Epithelial cell of proximal tubule (primary cell): Measurements from ENCODE around the gene EBI3. TPM values are rescaled to one million over a fixed set of nuclear protein-coding genes. Genes with fewer than 3 reads are reported as not detected.
"Not testable (repeated sequence)": the region's sequence is repeated elsewhere in the genome, so short reads cannot be mapped to it uniquely, and the experiment has no call there.

Experiments used
- DNase-seq: peaks from one replicate; pipeline ENCODE4 v3.0.0-alpha.2; 2011; ENCODE audit warnings: low read depth
- H3K4me3 ChIP-seq: 2 replicates; pipeline ENCODE4 v1.5.1; 2011; ENCODE audit warnings: low read depth, mild to moderate bottlenecking, low read length
- total RNA-seq: library from RNA; depleted of rRNA; stranded (reverse); fragments of >200 nt; gene quantifications from 2 replicates; pipeline ENCODE4 v1.2.3, GENCODE V29; 2015
- TF ChIP-seq, protein P1 (sequence below): conservative IDR thresholded peaks from 2 replicates; pipeline ENCODE4 v1.5.1; 2012; ENCODE audit warnings: low read depth, mild to moderate bottlenecking, low read length

EBI3 gene
- total RNA-seq, 1 donor from 2014 or later: 1.7 TPM

DNA sequence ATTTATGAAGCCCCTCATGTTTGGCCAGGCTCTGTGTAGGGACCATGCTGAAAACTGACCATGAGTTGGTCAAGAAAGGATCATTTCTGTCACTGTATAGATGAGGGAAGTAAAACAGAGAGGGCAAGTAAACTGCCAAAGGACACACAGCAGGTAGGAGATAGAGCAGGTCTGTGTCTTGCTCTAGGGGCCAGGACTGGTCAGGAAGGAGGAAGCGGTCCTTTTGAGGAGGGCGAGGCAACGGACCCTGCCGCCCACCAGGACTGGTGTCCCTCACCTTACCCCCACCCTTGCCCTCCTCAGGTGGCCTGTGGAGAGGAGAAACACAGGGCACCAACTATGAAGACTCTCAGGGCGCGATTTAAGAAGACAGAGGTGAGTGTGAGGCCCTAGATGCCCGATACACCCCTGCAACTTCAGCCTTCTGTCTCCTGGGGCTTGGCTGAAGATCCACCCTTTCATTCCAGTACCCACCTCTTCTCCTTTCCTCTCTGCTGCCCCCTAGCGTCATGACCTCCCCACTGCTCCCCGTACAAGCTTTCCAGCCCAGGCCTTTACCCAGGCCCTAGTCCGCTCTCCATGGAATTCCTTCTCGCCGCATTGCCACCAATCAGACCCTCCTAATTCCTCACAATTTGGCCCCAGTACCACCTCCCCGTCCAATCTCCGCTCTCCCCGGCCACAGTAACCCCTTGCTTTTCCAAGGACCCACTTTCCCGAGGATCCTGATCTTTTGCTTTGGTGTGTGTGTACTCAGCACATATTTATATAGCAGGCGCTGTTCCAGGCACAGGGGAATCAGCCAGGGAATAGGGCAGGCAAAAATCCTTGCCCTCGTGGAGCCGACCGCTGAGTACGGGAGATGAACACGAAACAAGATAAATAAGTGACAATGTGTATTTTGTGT lies 43.0 kb upstream of the EBI3 start:
- no peak overlapping the region for H3K4me3 ChIP-seq
- TF ChIP-seq, protein P1, sequence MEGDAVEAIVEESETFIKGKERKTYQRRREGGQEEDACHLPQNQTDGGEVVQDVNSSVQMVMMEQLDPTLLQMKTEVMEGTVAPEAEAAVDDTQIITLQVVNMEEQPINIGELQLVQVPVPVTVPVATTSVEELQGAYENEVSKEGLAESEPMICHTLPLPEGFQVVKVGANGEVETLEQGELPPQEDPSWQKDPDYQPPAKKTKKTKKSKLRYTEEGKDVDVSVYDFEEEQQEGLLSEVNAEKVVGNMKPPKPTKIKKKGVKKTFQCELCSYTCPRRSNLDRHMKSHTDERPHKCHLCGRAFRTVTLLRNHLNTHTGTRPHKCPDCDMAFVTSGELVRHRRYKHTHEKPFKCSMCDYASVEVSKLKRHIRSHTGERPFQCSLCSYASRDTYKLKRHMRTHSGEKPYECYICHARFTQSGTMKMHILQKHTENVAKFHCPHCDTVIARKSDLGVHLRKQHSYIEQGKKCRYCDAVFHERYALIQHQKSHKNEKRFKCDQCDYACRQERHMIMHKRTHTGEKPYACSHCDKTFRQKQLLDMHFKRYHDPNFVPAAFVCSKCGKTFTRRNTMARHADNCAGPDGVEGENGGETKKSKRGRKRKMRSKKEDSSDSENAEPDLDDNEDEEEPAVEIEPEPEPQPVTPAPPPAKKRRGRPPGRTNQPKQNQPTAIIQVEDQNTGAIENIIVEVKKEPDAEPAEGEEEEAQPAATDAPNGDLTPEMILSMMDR: peak; percentile 95
- DNase-seq: no peak

DNA sequence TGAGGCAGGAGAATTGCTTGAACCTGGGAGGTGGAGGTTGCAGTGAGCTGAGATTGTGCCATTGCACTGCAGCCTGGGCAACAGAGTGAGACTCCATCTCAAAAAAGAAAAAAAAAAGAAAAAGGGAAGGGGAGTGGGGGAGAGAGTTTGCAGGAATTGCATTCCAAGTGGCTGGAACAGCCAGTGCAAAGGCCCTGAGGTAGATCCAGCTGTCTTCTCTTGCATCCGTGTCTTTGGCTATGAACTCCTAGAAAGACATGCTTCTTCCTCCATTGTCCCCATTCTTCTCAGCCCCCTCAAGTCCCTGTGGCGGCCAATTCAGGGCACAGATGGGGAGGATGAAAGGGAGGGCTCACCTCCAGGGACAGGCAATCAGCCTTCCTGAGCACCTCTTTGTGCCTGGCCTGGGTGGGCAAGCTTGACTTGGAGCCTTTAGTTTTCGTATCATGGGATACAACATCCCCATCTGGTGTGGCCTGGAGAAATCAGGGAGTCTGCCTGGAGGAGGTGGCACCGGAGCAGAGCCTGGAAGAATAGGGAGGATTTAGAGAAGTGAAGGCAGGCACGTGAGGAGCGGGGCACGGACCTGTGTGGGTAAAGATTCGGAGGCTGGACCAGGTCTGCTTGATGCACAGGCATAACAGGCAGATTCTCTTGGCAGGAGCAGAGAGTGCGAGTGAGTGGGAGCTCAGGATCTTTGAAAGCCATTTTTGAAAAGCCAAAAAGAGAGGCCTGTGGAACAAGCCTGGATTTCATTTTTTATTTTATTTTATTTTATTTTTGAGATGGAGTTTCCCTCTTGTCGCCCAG lies 41.8 kb upstream of the EBI3 start:
- TF ChIP-seq, protein P1: no peak
- no peak for DNase-seq
- no peak overlapping the region for H3K4me3 ChIP-seq

DNA sequence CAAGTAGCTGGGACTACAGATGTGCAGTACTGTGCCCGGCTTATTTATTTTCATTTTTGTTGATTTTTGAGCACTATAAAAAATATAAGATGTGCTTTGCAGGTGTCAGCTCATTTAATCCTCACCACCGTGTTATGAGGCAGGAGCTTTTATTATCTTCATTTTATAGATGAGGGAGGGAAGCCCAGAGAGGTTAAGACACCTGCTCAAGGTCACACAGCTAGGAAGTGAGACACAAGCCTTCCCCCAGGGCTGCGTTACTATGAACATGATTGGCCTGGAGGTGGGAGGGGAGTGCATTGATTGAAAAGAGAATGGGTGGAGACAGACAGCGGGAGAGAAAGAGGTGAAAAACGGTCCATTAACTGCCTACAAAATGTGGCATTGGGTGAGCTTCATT lies 39.7 kb upstream of the EBI3 start:
- TF ChIP-seq, protein P1: no peak
- no peak overlapping the region for H3K4me3 ChIP-seq
- DNase-seq: no peak

DNA sequence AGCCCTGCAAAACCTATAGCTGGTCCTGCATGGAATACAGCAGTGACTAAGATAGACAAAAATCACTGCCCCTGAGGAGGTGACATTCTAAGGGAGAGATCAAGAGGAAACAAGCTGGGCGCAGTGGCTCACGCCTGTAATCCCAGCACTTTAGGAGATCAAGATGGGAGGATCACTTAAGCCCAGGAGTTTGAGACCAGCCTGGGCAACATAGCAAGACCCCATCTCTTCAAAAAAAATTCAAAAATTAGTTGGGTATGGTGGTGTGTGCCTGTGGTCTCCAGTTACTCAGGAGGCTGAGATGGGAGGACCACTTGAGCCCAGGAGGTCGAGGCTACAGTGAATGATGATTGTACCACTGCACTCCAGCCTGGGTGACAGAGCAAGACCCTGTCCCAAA lies 36.8 kb upstream of the EBI3 start:
- not testable (repeated sequence) for DNase-seq, H3K4me3 ChIP-seq

DNA sequence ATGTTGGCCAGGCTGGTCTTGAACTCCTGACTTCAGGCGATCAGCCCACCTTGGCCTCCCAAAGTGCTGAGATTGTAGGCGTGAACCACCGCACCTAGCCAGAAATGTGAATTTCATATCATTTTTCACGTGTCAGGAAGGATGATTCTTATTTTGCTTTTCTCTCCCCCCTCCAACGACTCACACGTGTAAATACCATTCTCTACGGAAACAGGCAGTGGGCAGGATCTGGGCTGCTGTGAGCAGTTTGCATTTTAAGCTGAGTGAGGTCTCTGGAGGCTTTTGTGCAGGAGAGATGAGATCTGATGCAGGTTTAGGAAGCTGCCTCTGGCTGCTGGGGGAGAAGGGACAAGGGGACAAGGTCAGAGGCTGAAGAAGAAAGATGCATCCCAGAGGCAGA lies 35.0 kb upstream of the EBI3 start:
- TF ChIP-seq, protein P1: no peak
- H3K4me3 ChIP-seq: no peak overlapping the region
- no peak for DNase-seq

DNA sequence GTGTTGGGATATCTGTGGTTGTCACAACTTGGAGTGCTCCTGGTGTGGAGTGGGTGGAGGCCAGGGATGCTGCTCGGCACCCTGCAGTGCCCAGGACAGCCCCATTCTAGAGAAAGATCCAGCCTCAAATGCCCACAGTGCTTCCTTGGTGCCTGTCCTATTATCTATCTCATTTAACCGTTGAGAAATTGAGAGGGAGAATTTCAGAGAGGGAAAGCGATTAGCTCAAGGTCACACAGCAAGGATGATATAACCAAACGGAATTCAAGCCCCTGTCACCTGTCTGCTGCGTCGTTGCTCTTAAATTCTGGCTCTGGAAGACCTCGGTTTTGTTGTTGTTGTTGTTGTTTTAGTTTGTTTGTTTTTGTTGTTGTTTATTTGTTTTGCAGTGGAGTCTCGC lies 33.3 kb upstream of the EBI3 start:
- no peak overlapping the region for H3K4me3 ChIP-seq
- DNase-seq: no peak
- TF ChIP-seq, protein P1: no peak

DNA sequence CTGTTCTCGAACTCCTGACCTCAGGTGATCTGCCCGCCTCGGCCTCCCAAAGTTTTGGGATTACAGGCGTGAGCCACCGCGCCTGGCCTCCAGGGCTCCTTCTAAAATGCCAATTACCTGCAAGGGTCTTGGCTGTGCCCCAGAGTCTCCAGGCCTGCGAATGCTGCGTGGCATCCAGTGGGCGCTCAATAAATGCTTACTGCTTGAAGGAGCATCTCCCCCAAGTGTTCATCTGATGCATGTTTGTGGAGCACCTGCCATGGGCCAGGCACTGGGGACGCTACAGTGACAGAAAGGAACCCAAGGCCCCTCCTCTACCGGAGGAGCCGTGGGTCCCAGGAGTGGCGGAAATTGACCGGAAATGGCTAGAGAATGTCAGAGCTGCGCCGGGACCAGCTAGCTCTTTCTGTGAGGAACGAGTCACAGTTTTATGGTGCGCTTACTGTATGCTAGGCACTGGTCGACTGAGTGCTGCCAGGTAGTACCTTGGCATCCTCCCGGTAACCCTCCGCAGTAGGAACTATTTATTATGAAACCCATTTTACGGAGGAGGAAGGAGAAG lies 32.7 kb upstream of the EBI3 start:
- no peak for DNase-seq
- no peak overlapping the region for H3K4me3 ChIP-seq
- TF ChIP-seq, protein P1: no peak
